ENCODE data around the gene BRD9.
"Not testable (repeated sequence)": the region's sequence is repeated elsewhere in the genome, so short reads cannot be mapped to it uniquely, and the experiment has no call there.

BRD9 gene

GRCh38 chr5:856531-857425 is 35.8 kb downstream of the BRD9 start:
- DNase-seq: no peak

GRCh38 chr5:855771-856530 is 36.6 kb downstream of the BRD9 start:
- DNase-seq: no peak

- no peak for DNase-seq
Measured at GRCh38 chr5:854966-855743, 37.4 kb downstream of the BRD9 start.

GRCh38 chr5:854217-854616 is 38.4 kb downstream of the BRD9 start:
- no peak for DNase-seq

- DNase-seq: not testable (repeated sequence)
Measured at GRCh38 chr5:853416-854090, 39.0 kb downstream of the BRD9 start.

GRCh38 chr5:852431-853401 is 39.9 kb downstream of the BRD9 start:
- DNase-seq: no peak

- DNase-seq: no peak
Measured at GRCh38 chr5:852018-852417, 40.6 kb downstream of the BRD9 start.

GRCh38 chr5:851553-851952 is 41.0 kb downstream of the BRD9 start:
- no peak for DNase-seq

GRCh38 chr5:851076-851475 is 41.5 kb downstream of the BRD9 start:
- no peak for DNase-seq

GRCh38 chr5:850511-851006 is 42.0 kb downstream of the BRD9 start, which contains the start of gene ZDHHC11:
ZDHHC11 (minus strand) TSS chr5:850986; CDS start chr5:850602, 384 bp downstream.
- DNase-seq: no peak

GRCh38 chr5:849651-850301 is 42.8 kb downstream of the BRD9 start:
- no peak for DNase-seq

- DNase-seq: no peak
Measured at GRCh38 chr5:848671-849111, 43.9 kb downstream of the BRD9 start.

GRCh38 chr5:847736-848135 is 44.9 kb downstream of the BRD9 start:
- DNase-seq: not testable (repeated sequence)

- DNase-seq: not testable (repeated sequence)
Measured at GRCh38 chr5:847212-847611, 45.4 kb downstream of the BRD9 start.

- DNase-seq: not testable (repeated sequence)
Measured at GRCh38 chr5:846602-847091, 46.0 kb downstream of the BRD9 start.

GRCh38 chr5:845676-846601 is 46.7 kb downstream of the BRD9 start:
- DNase-seq: not testable (repeated sequence)

GRCh38 chr5:845031-845675 is 47.4 kb downstream of the BRD9 start:
- not testable (repeated sequence) for DNase-seq

- DNase-seq: not testable (repeated sequence)
Measured at GRCh38 chr5:844426-844825, 48.2 kb downstream of the BRD9 start.
